GM20000 (cell line): ENCODE data around the gene RASGRF2.

Source experiments
- DNase-seq: peaks from one replicate; pipeline ENCODE4 v3.0.0; 2012; ENCODE audit warnings: low spot score
- CTCF ChIP-seq: IDR thresholded peaks from 2 replicates; pipeline ENCODE4 v1.5.1; 2012; ENCODE audit warnings: mild to moderate bottlenecking, control low read depth; ENCODE audit errors: extremely low read depth, missing control alignments

RASGRF2 gene

GRCh38 chr5:81093536-81094196 lies 133.5 kb downstream of the RASGRF2 start:
- no peak for TF ChIP-seq CTCF

GRCh38 chr5:81095835-81096234 lies 135.7 kb downstream of the RASGRF2 start:
- TF ChIP-seq CTCF = no peak
- no peak for DNase-seq

More at GRCh38 chr5:81093536-81094196, 133.5 kb downstream of the RASGRF2 start:
- DNase-seq = no peak

- no peak for DNase-seq
- no peak for TF ChIP-seq CTCF
Measured at GRCh38 chr5:81097713-81098112, 137.6 kb downstream of the RASGRF2 start.

- no peak for DNase-seq
- TF ChIP-seq CTCF = no peak
Measured at GRCh38 chr5:81105261-81105877, 145.2 kb downstream of the RASGRF2 start.

GRCh38 chr5:81115261-81115660 lies 155.1 kb downstream of the RASGRF2 start:
- no peak for TF ChIP-seq CTCF
- DNase-seq = no peak

- no peak for DNase-seq
- TF ChIP-seq CTCF = no peak
Measured at GRCh38 chr5:81117566-81117965, 157.4 kb downstream of the RASGRF2 start.

- TF ChIP-seq CTCF = no peak
- no peak for DNase-seq
Measured at GRCh38 chr5:81121273-81121672, 161.1 kb downstream of the RASGRF2 start.
